NCI-H128 (cell line): ENCODE measurements around the gene ZNF229.
"Not testable (repeated sequence)": the region's sequence is repeated elsewhere in the genome, so short reads cannot be mapped to it uniquely, and the experiment has no call there.

Experiments
- DNase-seq: peaks from one replicate; lab custom pipeline; 2025; ENCODE audit not compliant: unreplicated experiment; lab: John Stamatoyannopoulos, UW

The ZNF229 gene

GRCh38 chr19:44447916-44448674 lies at the start of gene ZNF229:
Gene ZNF229 (minus strand): TSS chr19:44448472. CDS start chr19:44442847, 5,625 bp downstream.
- peak; percentile 52 for DNase-seq

GRCh38 chr19:44496711-44497110 lies 48.4 kb upstream of the ZNF229 start:
- DNase-seq = no peak

GRCh38 chr19:44476559-44477408 lies 28.5 kb upstream of the ZNF229 start:
- no peak for DNase-seq

- DNase-seq = not testable (repeated sequence)
Observed at GRCh38 chr19:44468730-44469129, 20.5 kb upstream of the ZNF229 start.

- DNase-seq = not testable (repeated sequence)
Observed at GRCh38 chr19:44462600-44463286, 14.5 kb upstream of the ZNF229 start.

- DNase-seq = not testable (repeated sequence)
Observed at GRCh38 chr19:44456016-44456415, 7.7 kb upstream of the ZNF229 start.

- no peak for DNase-seq
Observed at GRCh38 chr19:44455100-44455499, 6.8 kb upstream of the ZNF229 start.

- DNase-seq = no peak
Observed at GRCh38 chr19:44452367-44452766, 4.1 kb upstream of the ZNF229 start.

GRCh38 chr19:44451687-44452086 lies 3.4 kb upstream of the ZNF229 start:
- no peak for DNase-seq

GRCh38 chr19:44438441-44438840 lies 9.8 kb downstream of the ZNF229 start:
- DNase-seq = no peak

- DNase-seq = no peak
Observed at GRCh38 chr19:44435441-44435840, 12.8 kb downstream of the ZNF229 start.

GRCh38 chr19:44430956-44431355 lies 17.3 kb downstream of the ZNF229 start:
- no peak for DNase-seq

- not testable (repeated sequence) for DNase-seq
Observed at GRCh38 chr19:44415553-44415952, 32.7 kb downstream of the ZNF229 start.

- no peak for DNase-seq
Observed at GRCh38 chr19:44401139-44402115, 46.8 kb downstream of the ZNF229 start, which contains the start of gene ZNF285. Gene ZNF285 (minus strand): TSS chr19:44401608. CDS start chr19:44397213, 4,395 bp downstream.

GRCh38 chr19:44389268-44389667 lies 59.0 kb downstream of the ZNF229 start:
- DNase-seq = not testable (repeated sequence)
